Type B pancreatic cell (in vitro differentiated cells): ENCODE data around the gene HSP90AB1. TPM values are rescaled to one million over a fixed set of nuclear protein-coding genes. Genes with fewer than 3 reads are reported as not detected.

ENCODE experiments used
- DNase-seq: peaks from one replicate; pipeline ENCODE4 v3.0.0; 2021; ENCODE audit warnings: mixed read lengths; ENCODE audit not compliant: unreplicated experiment; ENCODE audit errors: extremely low spot score
- H3K27ac Mint-ChIP-seq: 2 replicates; pipeline ENCODE4 v1.8.0; 2021; ENCODE audit warnings: mild to moderate bottlenecking, mixed read lengths
- H3K27me3 Mint-ChIP-seq: 2 replicates; pipeline ENCODE4 v1.8.0; 2021; ENCODE audit warnings: mixed read lengths
- H3K36me3 Mint-ChIP-seq: 2 replicates; pipeline ENCODE4 v1.8.0; 2021; ENCODE audit warnings: mixed read lengths
- H3K4me1 Mint-ChIP-seq: one replicate; pipeline ENCODE4 v1.8.0; 2021; ENCODE audit warnings: mixed read lengths; ENCODE audit not compliant: unreplicated experiment
- H3K4me3 Mint-ChIP-seq: 2 replicates; pipeline ENCODE4 v1.8.0; 2021; ENCODE audit warnings: mild to moderate bottlenecking, mixed read lengths
- H3K9me3 Mint-ChIP-seq: 2 replicates; pipeline ENCODE4 v1.8.0; 2021; ENCODE audit warnings: mixed read lengths
- total RNA-seq: library from RNA; stranded (reverse); gene quantifications from 2 replicates; pipeline ENCODE4 v1.2.1, GENCODE V29; 2021; ENCODE audit warnings: low replicate concordance
- TF ChIP-seq, protein P1 (sequence below): fragments of 200-600 bp; sonication (generic); conservative IDR thresholded peaks from 2 replicates; pipeline ENCODE4 v1.5.0; 2021; ENCODE audit warnings: antibody characterized with exemption, mild to moderate bottlenecking

Gene HSP90AB1
- total RNA-seq, 1 donor from 2014 or later = 1,082 TPM

DNA sequence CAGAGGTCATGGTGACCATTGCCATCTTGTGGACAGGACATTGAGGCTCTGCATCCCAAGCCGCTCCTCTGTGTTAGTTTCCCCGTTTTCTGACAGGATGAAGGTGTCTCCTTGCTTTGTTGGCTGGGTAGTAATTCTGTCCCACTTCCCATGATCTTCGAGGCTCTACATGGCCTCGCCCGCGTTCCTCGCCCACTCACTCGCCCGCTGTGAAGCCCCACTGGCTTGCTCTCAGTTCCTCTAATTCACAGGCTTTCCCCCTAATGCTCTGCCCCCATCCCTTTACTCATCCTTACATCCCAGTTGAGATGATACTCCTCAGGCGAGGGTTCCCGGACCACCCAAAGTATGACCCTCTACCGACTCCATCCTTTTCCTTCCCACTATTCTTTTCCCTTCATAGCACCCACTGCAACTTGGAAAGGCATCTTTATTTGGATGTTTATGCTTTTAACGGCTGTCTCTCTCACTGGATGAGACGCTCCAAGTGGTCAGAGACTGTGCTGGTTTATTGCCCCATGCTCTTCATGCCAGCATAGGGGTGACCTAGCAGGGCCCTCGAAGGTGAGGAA is 10.9 kb downstream of the HSP90AB1 start:
- Mint-ChIP-seq H3K36me3 (peaks cover 10% of the 10 kb centered on the region), H3K9me3 (no peaks in the 10 kb centered on the region), H3K4me3 (peak overlapping the region; percentile 92), H3K27me3 (no peaks in the 10 kb centered on the region), H3K4me1 (peaks cover 41% of the 10 kb centered on the region), H3K27ac (peak overlapping the region; percentile 94)
- TF ChIP-seq, protein P1, sequence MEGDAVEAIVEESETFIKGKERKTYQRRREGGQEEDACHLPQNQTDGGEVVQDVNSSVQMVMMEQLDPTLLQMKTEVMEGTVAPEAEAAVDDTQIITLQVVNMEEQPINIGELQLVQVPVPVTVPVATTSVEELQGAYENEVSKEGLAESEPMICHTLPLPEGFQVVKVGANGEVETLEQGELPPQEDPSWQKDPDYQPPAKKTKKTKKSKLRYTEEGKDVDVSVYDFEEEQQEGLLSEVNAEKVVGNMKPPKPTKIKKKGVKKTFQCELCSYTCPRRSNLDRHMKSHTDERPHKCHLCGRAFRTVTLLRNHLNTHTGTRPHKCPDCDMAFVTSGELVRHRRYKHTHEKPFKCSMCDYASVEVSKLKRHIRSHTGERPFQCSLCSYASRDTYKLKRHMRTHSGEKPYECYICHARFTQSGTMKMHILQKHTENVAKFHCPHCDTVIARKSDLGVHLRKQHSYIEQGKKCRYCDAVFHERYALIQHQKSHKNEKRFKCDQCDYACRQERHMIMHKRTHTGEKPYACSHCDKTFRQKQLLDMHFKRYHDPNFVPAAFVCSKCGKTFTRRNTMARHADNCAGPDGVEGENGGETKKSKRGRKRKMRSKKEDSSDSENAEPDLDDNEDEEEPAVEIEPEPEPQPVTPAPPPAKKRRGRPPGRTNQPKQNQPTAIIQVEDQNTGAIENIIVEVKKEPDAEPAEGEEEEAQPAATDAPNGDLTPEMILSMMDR = peak; percentile 36
- DNase-seq = no peak

DNA sequence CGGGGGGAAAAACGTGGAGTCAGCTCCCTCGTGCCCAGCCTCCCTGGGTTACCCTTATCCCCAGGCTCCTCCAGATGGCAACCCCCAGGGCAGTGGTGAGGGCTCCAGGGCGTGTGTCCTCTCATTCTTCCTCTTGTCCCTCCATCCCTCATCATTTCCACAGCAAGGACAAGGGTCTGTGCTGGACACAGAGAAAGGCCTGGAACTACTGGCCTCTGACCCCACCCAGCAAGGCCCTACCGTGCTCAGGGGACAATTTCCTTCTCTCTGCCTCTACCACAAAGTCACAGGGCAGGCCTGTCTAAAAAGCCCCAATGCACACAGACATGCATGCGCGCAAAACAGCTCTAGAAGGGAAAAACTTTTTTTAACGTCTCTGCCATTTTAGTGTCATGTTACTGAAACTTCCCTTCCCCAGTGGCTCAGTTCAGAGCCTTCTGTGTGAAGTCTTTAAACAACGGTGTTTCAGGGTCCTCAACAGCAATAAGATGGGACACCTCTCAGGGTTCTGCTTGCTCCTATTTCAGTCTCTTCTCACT is 11.5 kb downstream of the HSP90AB1 start:
- H3K4me1 Mint-ChIP-seq = peaks cover 41% of the 10 kb centered on the region
- H3K4me3 Mint-ChIP-seq = peak overlapping the region; percentile 92
- H3K9me3 Mint-ChIP-seq = no peaks in the 10 kb centered on the region
- no peak for DNase-seq
- no peaks in the 10 kb centered on the region for H3K27me3 Mint-ChIP-seq
- H3K36me3 Mint-ChIP-seq = peaks cover 4% of the 10 kb centered on the region
- TF ChIP-seq, protein P1 = no peak
- H3K27ac Mint-ChIP-seq = peak overlapping the region; percentile 94

DNA sequence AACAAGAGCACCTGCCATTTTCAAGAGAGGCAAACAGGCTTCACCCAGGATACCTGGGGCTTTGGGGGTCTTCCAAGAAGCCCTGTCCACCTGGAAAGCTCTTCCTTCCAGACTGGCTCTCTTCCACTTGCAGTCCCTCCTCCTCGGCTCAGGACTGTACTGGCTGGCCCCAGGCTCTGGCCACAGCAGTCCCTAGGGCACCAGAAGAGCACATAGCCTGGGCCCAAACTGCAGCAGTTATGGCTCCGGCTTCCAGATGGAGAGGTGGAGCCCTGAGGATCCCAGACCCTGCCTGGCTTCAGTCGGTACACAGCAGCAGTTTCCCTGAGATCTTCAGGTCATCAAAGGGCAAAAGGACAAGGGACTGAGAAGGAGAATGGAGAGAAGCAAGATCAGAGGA is 12.0 kb downstream of the HSP90AB1 start:
- peak overlapping the region; percentile 94 for H3K27ac Mint-ChIP-seq

DNA sequence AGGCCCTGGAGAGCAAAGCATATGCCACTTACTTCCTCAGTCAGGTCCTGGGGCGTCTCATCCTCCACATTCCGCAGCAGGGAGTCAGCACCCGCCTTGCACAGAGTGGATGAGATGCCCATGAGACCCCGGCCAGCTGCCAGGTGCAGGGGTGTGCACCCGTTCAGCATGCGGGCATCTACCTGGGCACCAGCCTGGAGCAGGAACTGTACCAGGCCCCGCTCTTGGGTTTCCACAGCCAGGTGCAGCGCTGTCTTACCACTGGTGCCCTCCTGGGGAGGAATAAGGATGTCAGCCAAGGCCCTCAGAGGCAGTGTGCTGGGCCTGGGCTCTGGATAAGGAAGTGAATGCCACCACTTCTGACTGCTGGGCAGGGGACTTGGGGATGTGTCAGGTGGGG is 13.1 kb downstream of the HSP90AB1 start:
- H3K4me1 Mint-ChIP-seq = peaks cover 48% of the 10 kb centered on the region

More for the DNA sequence above, 12.0 kb downstream of the HSP90AB1 start:
- peak overlapping the region; percentile 92 for H3K4me3 Mint-ChIP-seq
- TF ChIP-seq, protein P1 = no peak
- DNase-seq = no peak
- H3K9me3 Mint-ChIP-seq = no peaks in the 10 kb centered on the region
- no peaks in the 10 kb centered on the region for H3K27me3 Mint-ChIP-seq
- peaks cover 43% of the 10 kb centered on the region for H3K4me1 Mint-ChIP-seq
- no peaks in the 10 kb centered on the region for H3K36me3 Mint-ChIP-seq

DNA sequence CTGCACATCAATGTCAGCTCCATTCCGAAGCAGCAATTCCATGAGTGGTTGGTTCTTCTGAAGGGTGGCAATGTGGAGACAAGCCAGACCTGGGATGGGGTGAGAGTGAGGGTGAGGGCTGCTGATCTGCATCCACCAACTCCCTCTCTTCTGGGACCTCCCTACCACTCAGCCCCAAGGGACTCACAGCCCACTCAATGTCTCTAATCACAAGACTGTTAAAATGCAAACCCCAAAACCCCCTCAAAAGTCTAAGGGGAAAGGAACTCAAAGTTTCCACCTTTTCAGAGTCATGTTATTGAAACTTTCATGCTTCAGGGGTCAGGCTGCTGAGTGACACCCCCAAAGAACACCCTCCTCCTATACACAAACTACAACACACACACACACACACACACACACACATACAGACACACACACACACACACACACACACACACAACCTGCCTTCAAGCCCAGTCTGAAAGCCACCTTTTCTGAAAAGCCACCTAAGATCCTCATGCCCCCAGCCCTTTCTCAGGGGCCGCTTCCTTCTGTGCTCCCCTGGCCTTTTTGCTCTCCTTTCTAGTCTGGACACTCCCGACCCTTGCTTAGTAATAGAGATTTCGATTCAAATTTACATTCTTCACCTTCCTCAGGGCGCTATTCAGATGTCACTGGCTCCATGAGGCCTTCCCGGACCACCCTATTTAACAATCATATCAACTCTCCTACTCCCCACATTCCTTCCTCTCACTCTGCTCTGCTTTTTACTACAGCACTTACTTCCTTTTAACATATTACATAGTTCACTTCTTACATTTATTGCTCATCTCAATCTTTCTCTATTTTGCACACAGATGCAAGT is 13.8 kb downstream of the HSP90AB1 start:
- Mint-ChIP-seq H3K4me3 (peak overlapping the region; percentile 32), H3K27ac (peak overlapping the region; percentile 3), H3K27me3 (no peaks in the 10 kb centered on the region), H3K36me3 (no peaks in the 10 kb centered on the region), H3K4me1 (peaks cover 47% of the 10 kb centered on the region), H3K9me3 (no peaks in the 10 kb centered on the region)
- no peak for DNase-seq
- TF ChIP-seq, protein P1 = no peak

More for the DNA sequence above, 13.1 kb downstream of the HSP90AB1 start:
- Mint-ChIP-seq H3K27ac (no peak overlapping the region), H3K9me3 (no peaks in the 10 kb centered on the region), H3K36me3 (no peaks in the 10 kb centered on the region), H3K4me3 (no peak overlapping the region), H3K27me3 (no peaks in the 10 kb centered on the region)
- TF ChIP-seq, protein P1 = no peak
- no peak for DNase-seq
